C4-2B (cell line): Measurements from ENCODE around the gene TMEM215.

Experiments used
- ZFX ChIP-seq: fragments of 450-650 bp; IDR thresholded peaks from 2 replicates; pipeline ENCODE4 v1.6.1; 2017
- TF ChIP-seq, protein P1 (sequence below): fragments of 450-650 bp; conservative IDR thresholded peaks from 2 replicates; pipeline ENCODE4 v1.5.1; 2017; ENCODE audit warnings: mild to moderate bottlenecking

DNA sequence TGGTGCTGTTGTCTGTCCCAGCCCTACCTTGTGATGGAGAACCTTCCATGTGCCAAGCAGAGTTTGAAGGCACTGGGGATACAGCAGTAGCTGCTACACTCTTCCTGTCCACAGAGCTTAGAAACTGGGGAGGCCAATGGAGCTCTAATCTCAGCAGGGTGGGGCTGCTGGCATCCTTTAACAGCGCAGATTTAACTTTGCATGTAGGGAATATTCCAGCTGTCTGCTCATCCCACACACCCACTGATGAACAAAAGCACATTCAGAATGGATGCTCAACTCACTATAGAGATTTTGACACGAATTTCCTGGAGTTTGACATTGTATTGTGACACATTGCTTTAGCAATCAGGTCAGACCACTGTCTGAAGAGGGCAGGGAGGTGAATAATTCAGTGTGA, 49.0 kb downstream of the TMEM215 start:
- TF ChIP-seq, protein P1, sequence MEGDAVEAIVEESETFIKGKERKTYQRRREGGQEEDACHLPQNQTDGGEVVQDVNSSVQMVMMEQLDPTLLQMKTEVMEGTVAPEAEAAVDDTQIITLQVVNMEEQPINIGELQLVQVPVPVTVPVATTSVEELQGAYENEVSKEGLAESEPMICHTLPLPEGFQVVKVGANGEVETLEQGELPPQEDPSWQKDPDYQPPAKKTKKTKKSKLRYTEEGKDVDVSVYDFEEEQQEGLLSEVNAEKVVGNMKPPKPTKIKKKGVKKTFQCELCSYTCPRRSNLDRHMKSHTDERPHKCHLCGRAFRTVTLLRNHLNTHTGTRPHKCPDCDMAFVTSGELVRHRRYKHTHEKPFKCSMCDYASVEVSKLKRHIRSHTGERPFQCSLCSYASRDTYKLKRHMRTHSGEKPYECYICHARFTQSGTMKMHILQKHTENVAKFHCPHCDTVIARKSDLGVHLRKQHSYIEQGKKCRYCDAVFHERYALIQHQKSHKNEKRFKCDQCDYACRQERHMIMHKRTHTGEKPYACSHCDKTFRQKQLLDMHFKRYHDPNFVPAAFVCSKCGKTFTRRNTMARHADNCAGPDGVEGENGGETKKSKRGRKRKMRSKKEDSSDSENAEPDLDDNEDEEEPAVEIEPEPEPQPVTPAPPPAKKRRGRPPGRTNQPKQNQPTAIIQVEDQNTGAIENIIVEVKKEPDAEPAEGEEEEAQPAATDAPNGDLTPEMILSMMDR: no peak
- no peak for TF ChIP-seq ZFX
